Stimulated activated CD8-positive, alpha-beta memory T cell treated with anti-CD3 and anti-CD28 coated beads, Interleukin-15, amount 100 ng/mL, for 24 hours (primary cell): ENCODE results near the gene SCN4A.
A peak's percentile ranks its signal among the peaks of the same experiment; 100 is the strongest.

ENCODE experiments used
- DNase-seq: peaks from one replicate; pipeline ENCODE4 v3.0.0-alpha.2; 2020; ENCODE audit warnings: low read depth

SCN4A gene

GRCh38 chr17:64001763-64002529, 29.2 kb upstream of the SCN4A start:
- no peak for DNase-seq

GRCh38 chr17:64001091-64001579, 28.4 kb upstream of the SCN4A start:
- DNase-seq = no peak

- no peak for DNase-seq
Measured at GRCh38 chr17:63999680-64000531, 27.2 kb upstream of the SCN4A start.

GRCh38 chr17:63998721-63999679, 26.3 kb upstream of the SCN4A start:
- DNase-seq = no peak

- DNase-seq = peak; percentile 53
Measured at GRCh38 chr17:63998050-63998720, 25.5 kb upstream of the SCN4A start, which contains the start of gene PRR29. PRR29 (plus strand) TSS chr17:63998351; CDS start chr17:63998365, 14 bp downstream.

GRCh38 chr17:63997341-63998048, 24.8 kb upstream of the SCN4A start:
- DNase-seq = no peak

GRCh38 chr17:63996430-63997182, 23.9 kb upstream of the SCN4A start:
- no peak for DNase-seq

- no peak for DNase-seq
Measured at GRCh38 chr17:63995626-63996025, 22.9 kb upstream of the SCN4A start.

GRCh38 chr17:63993368-63993985, 20.8 kb upstream of the SCN4A start:
- no peak for DNase-seq

- no peak for DNase-seq
Measured at GRCh38 chr17:63991611-63992010, 18.9 kb upstream of the SCN4A start.

- DNase-seq = no peak
Measured at GRCh38 chr17:63989622-63990345, 17.1 kb upstream of the SCN4A start.

GRCh38 chr17:63988741-63989621, 16.3 kb upstream of the SCN4A start:
- DNase-seq = no peak

- DNase-seq = no peak
Measured at GRCh38 chr17:63988127-63988478, 15.4 kb upstream of the SCN4A start.

- no peak for DNase-seq
Measured at GRCh38 chr17:63987221-63988126, 14.8 kb upstream of the SCN4A start.

GRCh38 chr17:63986821-63987220, 14.1 kb upstream of the SCN4A start:
- DNase-seq = no peak

- no peak for DNase-seq
Measured at GRCh38 chr17:63985387-63986140, 12.8 kb upstream of the SCN4A start.
